ENCODE data around the gene SMYD3.
"Not testable (repeated sequence)": the region's sequence is repeated elsewhere in the genome, so short reads cannot be mapped to it uniquely, and the experiment has no call there.

The SMYD3 gene

DNA sequence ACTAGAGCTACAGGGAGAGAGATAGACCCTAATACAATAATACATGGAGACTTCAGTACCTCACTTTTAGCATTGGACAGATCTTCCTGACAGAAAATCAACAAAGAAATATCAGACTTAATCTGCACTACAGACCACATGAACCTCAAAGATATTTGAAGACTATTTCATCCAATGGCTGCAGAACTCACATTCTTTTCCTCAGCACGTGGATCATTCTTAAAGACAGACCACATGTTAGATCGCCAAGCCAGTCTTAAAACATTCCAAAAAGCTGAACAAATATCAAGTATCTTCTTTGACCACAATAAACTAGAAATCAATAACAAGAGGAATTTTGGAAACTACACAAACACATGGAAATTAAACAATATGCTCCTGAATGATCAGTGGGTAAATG is 776.3 kb downstream of the SMYD3 start:
- TF ChIP-seq, protein P1, sequence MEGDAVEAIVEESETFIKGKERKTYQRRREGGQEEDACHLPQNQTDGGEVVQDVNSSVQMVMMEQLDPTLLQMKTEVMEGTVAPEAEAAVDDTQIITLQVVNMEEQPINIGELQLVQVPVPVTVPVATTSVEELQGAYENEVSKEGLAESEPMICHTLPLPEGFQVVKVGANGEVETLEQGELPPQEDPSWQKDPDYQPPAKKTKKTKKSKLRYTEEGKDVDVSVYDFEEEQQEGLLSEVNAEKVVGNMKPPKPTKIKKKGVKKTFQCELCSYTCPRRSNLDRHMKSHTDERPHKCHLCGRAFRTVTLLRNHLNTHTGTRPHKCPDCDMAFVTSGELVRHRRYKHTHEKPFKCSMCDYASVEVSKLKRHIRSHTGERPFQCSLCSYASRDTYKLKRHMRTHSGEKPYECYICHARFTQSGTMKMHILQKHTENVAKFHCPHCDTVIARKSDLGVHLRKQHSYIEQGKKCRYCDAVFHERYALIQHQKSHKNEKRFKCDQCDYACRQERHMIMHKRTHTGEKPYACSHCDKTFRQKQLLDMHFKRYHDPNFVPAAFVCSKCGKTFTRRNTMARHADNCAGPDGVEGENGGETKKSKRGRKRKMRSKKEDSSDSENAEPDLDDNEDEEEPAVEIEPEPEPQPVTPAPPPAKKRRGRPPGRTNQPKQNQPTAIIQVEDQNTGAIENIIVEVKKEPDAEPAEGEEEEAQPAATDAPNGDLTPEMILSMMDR (IDR thresholded peaks at IDR 0.05), result no peak

DNA sequence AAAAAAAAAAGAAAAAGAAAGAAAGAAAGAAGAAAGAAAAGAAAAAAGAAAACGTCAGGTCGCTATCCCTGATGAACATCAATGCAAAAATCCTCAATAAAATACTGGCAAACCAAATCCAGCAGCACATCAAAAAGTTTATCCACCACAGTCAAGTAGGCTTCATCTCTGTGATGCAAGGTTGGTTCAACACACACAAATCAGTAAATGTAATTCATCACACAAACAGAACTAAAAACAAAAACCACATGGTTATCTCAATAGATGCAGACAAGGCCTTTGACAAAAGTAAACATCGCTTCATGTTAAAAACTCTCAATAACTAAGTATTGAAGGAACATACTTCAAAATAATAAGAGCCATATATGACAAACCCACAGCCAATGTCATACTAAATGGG is 779.0 kb downstream of the SMYD3 start:
- H3K27ac ChIP-seq; DNase-seq (ENCODE audit: low spot score); H3K4me3 ChIP-seq: not testable (repeated sequence)

More for the DNA sequence above, 776.3 kb downstream of the SMYD3 start:
- no peak overlapping the region for H3K27ac ChIP-seq
- H3K4me3 ChIP-seq, result no peak overlapping the region
- no peak for DNase-seq (ENCODE audit: low spot score)

- TF ChIP-seq, protein P1 (IDR thresholded peaks at IDR 0.05), result no peak
- no peak overlapping the region for H3K4me3 ChIP-seq
- H3K27ac ChIP-seq, result no peak overlapping the region
- DNase-seq (ENCODE audit: low spot score), result no peak
Measured at GRCh38 chr1:245721488-245721887, 785.6 kb downstream of the SMYD3 start.

DNA sequence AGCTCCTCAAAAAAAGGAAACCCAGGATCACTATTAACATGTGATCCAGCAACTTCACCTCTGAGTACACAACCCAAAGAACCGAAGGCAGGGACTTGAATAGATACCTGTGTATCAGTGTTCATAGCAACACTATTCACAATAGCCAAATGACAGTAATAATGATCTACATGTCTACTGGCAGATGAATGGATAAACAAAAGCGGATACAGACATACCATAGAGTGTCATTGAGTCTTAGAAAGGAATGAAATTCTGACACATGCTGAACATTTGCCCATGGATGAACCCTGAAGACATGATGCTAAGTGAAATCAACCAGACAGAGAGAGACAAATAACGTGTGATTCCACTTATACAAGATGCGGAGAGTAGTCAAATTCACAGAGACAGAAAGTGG is 788.1 kb downstream of the SMYD3 start:
- DNase-seq (ENCODE audit: low spot score), result no peak
- no peak overlapping the region for H3K4me3 ChIP-seq
- no peak overlapping the region for H3K27ac ChIP-seq
- TF ChIP-seq, protein P1 (IDR thresholded peaks at IDR 0.05), result no peak

DNA sequence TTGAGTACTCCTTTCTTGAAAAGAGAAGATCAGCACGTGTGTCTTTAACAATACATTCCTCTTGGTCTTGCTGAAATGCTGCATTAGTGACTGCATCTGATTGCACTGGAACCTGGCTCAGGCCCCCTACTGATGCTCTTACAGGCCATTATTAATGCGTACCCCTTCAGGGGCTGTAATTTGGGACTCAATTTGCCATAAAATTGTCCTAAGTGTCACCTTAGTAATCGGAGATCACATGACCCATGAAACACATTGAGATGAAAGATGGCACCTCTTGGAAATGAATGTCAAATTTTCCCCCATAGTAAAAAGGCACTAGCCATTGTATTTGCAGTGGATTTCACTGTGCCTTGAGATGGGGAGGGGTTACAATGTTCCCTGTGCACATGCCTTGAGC is 789.0 kb downstream of the SMYD3 start:
- Histone ChIP-seq H3K27ac (no peak overlapping the region), H3K4me3 (no peak overlapping the region)
- no peak for DNase-seq (ENCODE audit: low spot score)
- TF ChIP-seq, protein P1 (IDR thresholded peaks at IDR 0.05), result no peak

- Histone ChIP-seq H3K27ac (no peak overlapping the region), H3K4me3 (no peak overlapping the region)
- TF ChIP-seq, protein P1 (IDR thresholded peaks at IDR 0.05), result no peak
- no peak for DNase-seq (ENCODE audit: low spot score)
Measured at GRCh38 chr1:245717611-245718010, 789.5 kb downstream of the SMYD3 start.

- TF ChIP-seq, protein P1 (IDR thresholded peaks at IDR 0.05), result no peak
- no peak overlapping the region for H3K27ac ChIP-seq
- no peak overlapping the region for H3K4me3 ChIP-seq
- no peak for DNase-seq (ENCODE audit: low spot score)
Measured at GRCh38 chr1:245716561-245716960, 790.5 kb downstream of the SMYD3 start.

DNA sequence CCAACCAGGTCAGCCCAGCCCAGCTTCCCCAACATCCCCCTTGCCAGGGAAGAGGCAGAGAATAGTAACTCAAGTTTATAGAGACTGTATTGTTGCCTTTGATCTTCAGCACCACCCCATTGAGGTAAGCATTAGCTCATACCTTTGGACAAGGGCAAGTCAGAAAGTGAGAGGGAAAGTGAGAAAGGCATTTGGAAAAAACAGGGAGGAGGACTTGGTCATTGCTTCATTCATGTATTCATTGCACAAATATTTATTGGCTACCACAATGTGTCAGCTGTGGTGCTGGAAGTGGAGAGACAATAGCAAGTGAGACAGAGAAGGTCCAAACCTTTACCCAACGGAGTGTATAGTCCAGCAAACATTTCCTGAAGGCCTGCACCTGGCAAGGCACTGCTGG is 791.1 kb downstream of the SMYD3 start:
- Histone ChIP-seq H3K4me3 (no peak overlapping the region), H3K27ac (no peak overlapping the region)
- TF ChIP-seq, protein P1 (IDR thresholded peaks at IDR 0.05), result no peak
- DNase-seq (ENCODE audit: low spot score), result no peak

Measured in coronary artery (tissue), 2 donors.